Neural cell (in vitro differentiated cells): ENCODE measurements around the gene ROCK2. TPM values are rescaled to one million over a fixed set of nuclear protein-coding genes. Genes with fewer than 3 reads are reported as not detected.

ENCODE experiments used
- H2AFZ ChIP-seq: fragments of 200-600, 300-800 bp; sonication (generic), shearing (Covaris generic); 2 replicates; pipeline ENCODE4 v1.6.0; 2014; ENCODE audit warnings: low read depth, mild to moderate bottlenecking, antibody characterized with exemption, low read length, moderate library complexity
- H3F3A ChIP-seq: fragments of 200-600 bp; shearing (Covaris generic); 2 replicates; pipeline ENCODE4 v1.6.1; 2016; ENCODE audit warnings: mild to moderate bottlenecking, moderate library complexity, mixed read lengths, antibody characterized with exemption, low read length; ENCODE audit not compliant: insufficient read depth, poor library complexity, severe bottlenecking
- H3K27ac ChIP-seq: fragments of 200-600, 300-800 bp; sonication (generic), shearing (Covaris generic); 2 replicates; pipeline ENCODE4 v1.5.1; 2014; ENCODE audit warnings: mild to moderate bottlenecking, low read length, moderate library complexity
- H3K27me3 ChIP-seq: fragments of 300-800, 200-600 bp; sonication (generic), shearing (Covaris generic); 2 replicates; pipeline ENCODE4 v1.6.0; 2014; ENCODE audit warnings: mild to moderate bottlenecking, low read depth, low read length, moderate library complexity; ENCODE audit not compliant: insufficient read depth
- H3K36me3 ChIP-seq: fragments of 300-800, 200-600 bp; sonication (generic), shearing (Covaris generic); 2 replicates; pipeline ENCODE4 v1.5.1; 2014; ENCODE audit warnings: mild to moderate bottlenecking, antibody characterized with exemption, low read length, moderate library complexity; ENCODE audit not compliant: insufficient read depth
- H3K4me2 ChIP-seq: fragments of 300-800, 200-600 bp; sonication (generic), shearing (Covaris generic); 2 replicates; pipeline ENCODE4 v1.6.0; 2014; ENCODE audit warnings: mild to moderate bottlenecking, low read length
- H3K4me3 ChIP-seq: fragments of 300-800, 200-600 bp; sonication (generic), shearing (Covaris generic); 2 replicates; pipeline ENCODE4 v1.5.1; 2014; ENCODE audit warnings: mild to moderate bottlenecking, low read length, moderate library complexity
- H3K79me2 ChIP-seq: fragments of 200-600 bp; shearing (Covaris generic); replicated peaks from 2 replicates; pipeline ENCODE4 v1.6.0; 2014; ENCODE audit warnings: mild to moderate bottlenecking, low read length, moderate library complexity; ENCODE audit not compliant: insufficient read depth
- H3K9ac ChIP-seq: fragments of 300-800, 200-600 bp; sonication (generic), shearing (Covaris generic); 2 replicates; pipeline ENCODE4 v1.6.1; 2016; ENCODE audit warnings: mild to moderate bottlenecking, low read length, mixed read lengths
- H3K9me2 ChIP-seq: fragments of 200-600 bp; shearing (Covaris generic); 2 replicates; pipeline ENCODE4 v1.6.1; 2016; ENCODE audit warnings: mild to moderate bottlenecking, low read length, mixed read lengths; ENCODE audit not compliant: insufficient read depth
- H3K9me3 ChIP-seq: fragments of 200-600, 300-800 bp; sonication (generic), shearing (Covaris generic); 2 replicates; pipeline ENCODE4 v1.6.1; 2016; ENCODE audit warnings: mild to moderate bottlenecking, mixed run types, low read length, moderate library complexity, mixed read lengths
- H4K20me1 ChIP-seq: fragments of 200-600 bp; shearing (Covaris generic); 2 replicates; pipeline ENCODE4 v1.6.1; 2016; ENCODE audit warnings: mild to moderate bottlenecking, mixed run types; ENCODE audit not compliant: insufficient read depth
- CTCF ChIP-seq: fragments of 450-650 bp; IDR thresholded peaks from 2 replicates; pipeline ENCODE4 v1.5.1; 2014; ENCODE audit warnings: antibody characterized with exemption, mild to moderate bottlenecking, moderate library complexity; ENCODE audit not compliant: poor library complexity, severe bottlenecking
- EP300 ChIP-seq: fragments of 450-650 bp; conservative IDR thresholded peaks from 2 replicates; pipeline ENCODE4 v1.6.1; 2014; ENCODE audit warnings: antibody characterized with exemption, mild to moderate bottlenecking, moderate library complexity; ENCODE audit not compliant: poor library complexity, severe bottlenecking
- EZH2 ChIP-seq: fragments of 200-600, 300-800 bp; shearing (Covaris generic), sonication (generic); IDR thresholded peaks from 2 replicates; pipeline ENCODE4 v1.6.1; 2014; ENCODE audit warnings: antibody characterized with exemption, low read length, borderline replicate concordance, mild to moderate bottlenecking; ENCODE audit not compliant: insufficient read depth, poor library complexity, severe bottlenecking
- MXI1 ChIP-seq: fragments of 450-650 bp; conservative IDR thresholded peaks from 2 replicates; pipeline ENCODE4 v1.6.1; 2014; ENCODE audit warnings: antibody characterized with exemption, mild to moderate bottlenecking; ENCODE audit not compliant: poor library complexity, severe bottlenecking
- POLR2AphosphoS5 ChIP-seq: IDR thresholded peaks from 2 replicates; pipeline ENCODE4 v1.6.1; 2012
- RAD21 ChIP-seq: fragments of 450-650 bp; conservative IDR thresholded peaks from 2 replicates; pipeline ENCODE4 v1.6.1; 2014; ENCODE audit warnings: antibody characterized with exemption, mild to moderate bottlenecking, moderate library complexity
- REST ChIP-seq: IDR thresholded peaks from 2 replicates; pipeline ENCODE4 v1.6.1; 2012; ENCODE audit warnings: borderline replicate concordance
- SMC3 ChIP-seq: fragments of 450-650 bp; conservative IDR thresholded peaks from 2 replicates; pipeline ENCODE4 v1.6.1; 2014; ENCODE audit warnings: antibody characterized with exemption, mild to moderate bottlenecking, moderate library complexity; ENCODE audit not compliant: poor library complexity
- TAF1 ChIP-seq: IDR thresholded peaks from 2 replicates; pipeline ENCODE4 v1.6.1; 2012; ENCODE audit warnings: low read depth
- polyA plus RNA-seq: library from polyadenylated mRNA; depleted of rRNA; stranded (reverse); fragments of >200 nt; gene quantifications from 2 replicates; pipeline ENCODE4 v1.2.3, GENCODE V29; 2014

The ROCK2 gene
- polyA plus RNA-seq, 1 donor from 2014 or later, result 25.7 TPM

- H2AFZ ChIP-seq, result no peak overlapping the region
Observed at GRCh38 chr2:11385216-11385615, 40.8 kb upstream of the ROCK2 start.

GRCh38 chr2:11379558-11379957 lies 35.1 kb upstream of the ROCK2 start:
- no peak for TF ChIP-seq TAF1
- TF ChIP-seq RAD21, result no peak
- TF ChIP-seq POLR2AphosphoS5, result no peak
- no peak for TF ChIP-seq REST
- no peak for TF ChIP-seq EP300
- TF ChIP-seq MXI1, result no peak
- no peak for TF ChIP-seq EZH2
- H3F3A ChIP-seq, result no peaks in the 10 kb centered on the region
- H3K9me3 ChIP-seq, result no peaks in the 10 kb centered on the region
- no peak overlapping the region for H2AFZ ChIP-seq
- no peak overlapping the region for H3K4me3 ChIP-seq
- no peak overlapping the region for H3K9ac ChIP-seq
- no peak overlapping the region for H3K4me2 ChIP-seq
- H3K79me2 ChIP-seq, result no peaks in the 10 kb centered on the region
- H4K20me1 ChIP-seq, result no peaks in the 10 kb centered on the region
- no peak overlapping the region for H3K27ac ChIP-seq
- no peaks in the 10 kb centered on the region for H3K27me3 ChIP-seq
- no peaks in the 10 kb centered on the region for H3K36me3 ChIP-seq
- H3K9me2 ChIP-seq, result no peaks in the 10 kb centered on the region

More at GRCh38 chr2:11385216-11385615, 40.8 kb upstream of the ROCK2 start:
- H3K36me3 ChIP-seq, result no peaks in the 10 kb centered on the region
- no peaks in the 10 kb centered on the region for H3K9me3 ChIP-seq
- no peaks in the 10 kb centered on the region for H3K9me2 ChIP-seq
- no peak overlapping the region for H3K9ac ChIP-seq
- H3K27me3 ChIP-seq, result no peaks in the 10 kb centered on the region
- H3K4me3 ChIP-seq, result no peak overlapping the region
- no peak overlapping the region for H3K4me2 ChIP-seq
- H4K20me1 ChIP-seq, result no peaks in the 10 kb centered on the region
- H3K27ac ChIP-seq, result no peak overlapping the region
- no peaks in the 10 kb centered on the region for H3K79me2 ChIP-seq
- no peaks in the 10 kb centered on the region for H3F3A ChIP-seq
- no peak for TF ChIP-seq SMC3
- TF ChIP-seq EZH2, result no peak
- no peak for TF ChIP-seq EP300

GRCh38 chr2:11377928-11378545 lies 33.6 kb upstream of the ROCK2 start:
- no peaks in the 10 kb centered on the region for H4K20me1 ChIP-seq
- H3K9me2 ChIP-seq, result no peaks in the 10 kb centered on the region
- no peaks in the 10 kb centered on the region for H3K36me3 ChIP-seq
- H3K4me3 ChIP-seq, result no peak overlapping the region
- H3K27ac ChIP-seq, result no peak overlapping the region
- TF ChIP-seq EZH2 (no peak), CTCF (no peak), TAF1 (no peak), MXI1 (no peak), SMC3 (no peak), POLR2AphosphoS5 (no peak), EP300 (no peak), RAD21 (no peak), REST (no peak)
- H3K9me3 ChIP-seq, result no peaks in the 10 kb centered on the region
- H3F3A ChIP-seq, result no peaks in the 10 kb centered on the region
- no peaks in the 10 kb centered on the region for H3K79me2 ChIP-seq
- H3K27me3 ChIP-seq, result no peaks in the 10 kb centered on the region
- H2AFZ ChIP-seq, result no peak overlapping the region
- H3K9ac ChIP-seq, result no peak overlapping the region
- no peak overlapping the region for H3K4me2 ChIP-seq
